Putamen (tissue), 1 donor: ENCODE results near the gene HOXA4.
A peak's percentile ranks its signal among the peaks of the same experiment; 100 is the strongest.

Experiments used
- DNase-seq: peaks from one replicate; pipeline ENCODE4 v3.0.0-alpha.2; 2016; ENCODE audit warnings: low spot score

The HOXA4 gene

DNA sequence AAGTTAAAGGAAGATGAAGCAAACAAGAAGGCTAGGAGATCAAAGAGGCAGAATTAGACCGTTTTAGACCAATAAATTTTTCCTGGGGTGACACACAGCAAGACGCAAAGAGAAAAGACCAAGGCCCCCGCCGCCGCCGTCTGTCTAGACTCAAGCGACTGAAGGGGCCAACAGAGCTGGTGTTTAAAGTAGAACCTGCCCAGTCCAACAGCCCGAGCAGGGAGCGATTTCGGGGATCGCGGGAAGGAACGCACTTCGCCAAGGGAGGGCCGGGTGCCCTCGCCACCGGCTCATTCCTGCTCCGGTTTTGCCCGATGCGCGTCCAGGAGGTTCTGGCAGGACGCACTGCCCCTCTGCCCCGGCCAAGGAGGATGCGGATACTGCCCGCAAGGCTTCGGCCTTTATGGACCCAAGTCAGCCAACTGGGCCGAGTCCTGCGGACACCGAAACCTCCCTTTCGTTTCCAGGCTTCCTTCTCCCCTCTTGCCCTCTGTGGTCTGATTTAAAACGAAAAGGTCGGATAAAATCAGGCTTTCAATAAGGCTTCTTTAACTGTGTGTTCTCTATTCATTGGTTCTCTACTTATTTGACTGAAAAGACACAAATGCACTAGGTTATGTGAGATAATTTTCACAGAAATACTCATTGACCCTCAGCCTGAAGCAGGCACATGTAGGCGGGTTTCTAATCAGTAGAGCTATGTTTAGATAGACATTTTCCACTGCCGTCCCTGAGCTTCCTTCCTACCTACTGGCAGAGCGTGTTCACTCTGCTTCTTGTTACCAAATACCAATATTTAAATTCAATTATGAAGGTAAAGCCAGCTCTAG lies 28.1 kb upstream of the HOXA4 start:
- DNase-seq = no peak

GRCh38 chr7:27157702-27158431 lies 27.3 kb upstream of the HOXA4 start:
- no peak for DNase-seq

DNA sequence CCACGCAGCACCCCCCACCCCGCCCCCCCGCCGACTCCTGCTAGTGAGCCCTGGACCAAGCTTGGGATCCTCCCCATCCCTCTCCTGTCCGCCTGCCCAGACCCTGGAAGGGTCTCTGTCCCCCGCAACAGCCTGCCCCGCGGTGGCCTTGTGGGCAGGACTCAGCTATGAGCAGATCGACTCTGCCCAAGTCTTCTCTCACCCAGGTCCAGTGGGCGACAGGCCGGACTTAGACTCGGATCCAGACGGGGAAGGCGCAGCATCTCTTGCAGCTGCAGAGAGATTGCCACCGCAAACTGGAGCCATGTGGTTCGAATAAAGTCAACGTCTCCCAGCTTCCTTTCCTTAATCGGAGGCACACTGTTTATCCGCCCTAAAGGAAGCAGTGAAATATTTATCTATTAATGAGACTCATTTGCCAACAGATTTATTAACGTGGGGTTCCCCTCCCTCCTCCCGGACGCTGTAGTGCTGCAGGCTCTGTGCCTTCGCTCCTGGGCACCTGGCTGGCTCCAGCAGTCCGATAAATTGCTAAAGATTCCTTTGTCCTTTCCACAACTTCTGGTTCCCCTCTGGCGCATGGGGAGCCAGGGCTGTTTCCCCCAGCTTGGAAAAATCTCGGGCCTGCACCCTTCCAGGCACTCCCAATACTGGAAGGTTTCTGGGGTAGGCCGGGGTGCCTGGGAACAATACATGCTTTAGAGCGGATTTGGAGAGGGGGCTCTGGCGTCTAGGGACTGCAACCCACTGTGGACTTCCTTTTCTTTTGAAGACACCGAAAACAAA lies 26.6 kb upstream of the HOXA4 start:
- no peak for DNase-seq

GRCh38 chr7:27156508-27156898 lies 25.9 kb upstream of the HOXA4 start, which contains the start of gene HOXA7:
HOXA7 (minus strand) TSS chr7:27156675; CDS start chr7:27156545, 130 bp downstream.
- no peak for DNase-seq

DNA sequence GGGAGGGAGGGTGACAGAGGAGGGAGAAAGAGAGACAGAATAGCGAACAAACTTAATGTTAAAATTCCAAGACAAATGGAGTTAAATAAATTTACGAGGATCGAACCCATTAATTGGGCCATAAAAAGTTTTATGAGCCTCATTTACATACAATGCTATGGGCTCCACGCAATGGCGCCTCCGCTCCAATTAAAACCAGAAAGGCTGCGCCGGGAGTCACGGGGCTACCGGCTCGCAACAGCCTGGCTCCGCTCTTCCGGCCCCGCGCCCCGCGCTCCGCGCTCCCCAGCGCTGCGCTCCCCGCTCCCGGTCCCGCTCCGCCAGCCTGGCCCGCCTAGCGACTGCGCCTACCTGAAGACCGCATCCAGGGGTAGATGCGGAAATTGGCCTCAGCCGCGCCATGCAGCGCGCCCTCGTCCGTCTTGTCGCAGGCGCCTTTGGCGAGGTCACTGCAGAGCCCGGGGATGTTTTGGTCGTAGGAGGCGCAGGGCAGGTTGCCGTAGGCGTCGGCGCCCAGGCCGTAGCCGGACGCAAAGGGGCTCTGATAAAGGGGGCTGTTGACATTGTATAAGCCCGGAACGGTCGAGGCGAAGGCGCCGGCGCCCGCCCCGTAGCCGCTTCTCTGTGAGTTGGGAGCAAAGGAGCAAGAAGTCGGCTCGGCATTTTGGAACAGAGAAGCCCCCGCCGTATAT lies 25.4 kb upstream of the HOXA4 start:
- no peak for DNase-seq

DNA sequence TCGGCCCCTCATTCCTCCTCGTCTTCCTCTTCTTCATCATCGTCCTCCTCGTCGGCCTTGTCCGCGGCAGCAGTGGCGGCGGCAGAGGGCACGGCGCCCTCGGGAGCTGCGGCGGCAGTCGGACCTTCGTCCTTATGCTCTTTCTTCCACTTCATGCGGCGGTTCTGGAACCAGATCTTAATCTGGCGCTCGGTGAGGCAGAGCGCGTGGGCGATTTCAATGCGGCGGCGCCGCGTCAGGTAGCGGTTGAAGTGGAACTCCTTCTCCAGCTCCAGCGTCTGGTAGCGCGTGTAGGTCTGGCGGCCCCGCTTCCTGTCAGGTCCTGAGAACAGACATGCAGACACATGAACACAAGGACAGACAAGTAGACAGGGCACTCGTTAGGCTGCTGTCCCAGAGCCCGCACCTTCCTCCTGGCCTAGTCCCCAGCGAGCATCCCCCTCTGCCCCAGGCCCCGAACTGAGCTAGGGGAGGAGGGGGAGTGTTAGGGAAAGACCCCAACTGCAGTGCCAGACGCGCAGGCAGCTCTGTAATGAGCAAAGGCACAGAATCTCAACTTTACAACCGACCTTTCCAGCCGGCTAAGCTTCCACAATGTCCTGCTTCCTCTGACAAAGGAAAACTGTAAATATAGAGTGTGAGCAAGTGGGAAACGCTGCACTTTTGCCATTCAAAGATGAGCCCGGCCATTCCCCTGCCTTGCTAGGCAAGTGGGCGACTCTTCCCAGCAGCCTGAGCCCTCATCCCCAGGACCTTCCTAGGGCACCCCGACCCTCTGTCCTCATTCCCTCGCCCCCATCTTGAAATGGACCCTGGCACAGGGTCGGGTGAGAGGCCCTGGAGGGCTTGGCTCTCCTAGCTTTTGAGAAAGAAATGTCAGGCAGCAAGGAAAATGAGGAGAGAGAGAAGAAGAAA lies 24.6 kb upstream of the HOXA4 start:
- DNase-seq = no peak

DNA sequence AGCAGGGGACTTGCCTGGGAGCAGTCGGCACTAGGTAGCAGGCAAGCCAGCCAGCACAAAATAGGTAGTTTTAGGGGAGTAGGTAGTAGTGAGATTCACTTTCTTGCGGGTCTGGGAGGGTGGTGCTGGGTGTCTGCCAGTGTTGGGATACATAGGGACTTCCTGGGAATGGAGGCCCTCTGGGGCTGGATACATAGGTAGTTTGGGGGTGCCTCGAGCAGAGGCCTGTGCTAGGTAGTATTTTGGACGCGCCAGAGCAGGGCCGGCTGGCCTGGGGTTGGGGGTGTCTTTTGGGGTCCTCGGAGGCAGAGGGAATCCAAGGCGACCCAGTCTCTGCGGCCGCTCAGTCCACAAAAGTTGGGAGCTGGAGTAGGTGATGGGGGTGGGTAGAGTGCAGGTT lies 23.8 kb upstream of the HOXA4 start:
- no peak for DNase-seq

DNA sequence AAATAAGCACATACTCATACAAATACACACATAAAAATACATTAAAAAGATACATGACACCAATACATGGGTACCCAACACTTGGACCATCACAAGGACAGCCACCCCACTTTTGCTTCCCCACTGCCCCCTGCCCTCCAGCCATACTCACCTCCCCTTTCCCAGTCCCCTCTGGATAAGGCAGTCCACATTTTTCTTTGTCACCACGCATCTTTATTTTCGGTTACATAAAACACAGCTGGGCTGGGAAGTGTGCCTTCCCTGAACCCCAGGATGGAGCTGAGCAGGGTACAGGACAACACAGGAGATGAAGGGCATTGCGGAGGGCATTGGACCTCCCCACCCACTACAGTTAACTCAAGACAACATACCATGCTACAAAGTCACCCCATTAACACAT lies 23.0 kb upstream of the HOXA4 start:
- DNase-seq = no peak

DNA sequence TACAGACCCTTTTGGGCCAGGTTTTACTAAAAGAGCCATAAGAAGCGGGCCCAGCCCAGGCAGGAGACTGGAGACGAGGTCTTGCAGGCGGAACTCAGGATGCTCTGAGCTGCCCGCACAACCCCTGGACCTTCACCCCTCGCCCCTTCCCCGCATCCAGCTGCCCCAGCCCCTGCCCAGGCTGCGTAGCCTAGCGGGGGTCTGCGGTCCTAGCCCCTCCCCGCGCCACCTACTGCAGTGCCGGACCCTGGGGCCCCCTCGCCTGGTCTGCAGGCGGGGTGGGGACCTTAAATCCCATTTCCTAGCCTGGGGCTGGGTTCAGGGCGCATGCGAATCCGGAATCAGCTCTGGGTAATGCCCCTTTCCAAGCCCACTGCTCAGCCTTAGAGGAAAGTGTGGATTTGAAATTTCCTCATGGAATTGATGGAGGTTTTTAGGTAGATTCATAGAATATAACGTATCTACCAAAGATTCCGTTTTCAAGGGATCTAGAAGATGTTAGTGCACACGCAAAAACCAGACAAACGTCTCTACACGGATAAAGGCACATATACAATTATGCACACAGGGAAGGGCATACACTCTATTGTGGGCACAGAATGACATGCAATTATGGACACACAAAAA lies 22.4 kb upstream of the HOXA4 start:
- no peak for DNase-seq

GRCh38 chr7:27151931-27152815 lies 21.6 kb upstream of the HOXA4 start, which contains the start of gene HOXA3:
HOXA3 (minus strand) TSS chr7:27152583; CDS start chr7:27110640, 41,943 bp downstream.
- no peak for DNase-seq

GRCh38 chr7:27151341-27151930 lies 20.9 kb upstream of the HOXA4 start:
- no peak for DNase-seq

GRCh38 chr7:27150568-27151340 lies 20.2 kb upstream of the HOXA4 start:
- peak; percentile 16 for DNase-seq

GRCh38 chr7:27149842-27150567 lies 19.4 kb upstream of the HOXA4 start:
- DNase-seq = no peak

DNA sequence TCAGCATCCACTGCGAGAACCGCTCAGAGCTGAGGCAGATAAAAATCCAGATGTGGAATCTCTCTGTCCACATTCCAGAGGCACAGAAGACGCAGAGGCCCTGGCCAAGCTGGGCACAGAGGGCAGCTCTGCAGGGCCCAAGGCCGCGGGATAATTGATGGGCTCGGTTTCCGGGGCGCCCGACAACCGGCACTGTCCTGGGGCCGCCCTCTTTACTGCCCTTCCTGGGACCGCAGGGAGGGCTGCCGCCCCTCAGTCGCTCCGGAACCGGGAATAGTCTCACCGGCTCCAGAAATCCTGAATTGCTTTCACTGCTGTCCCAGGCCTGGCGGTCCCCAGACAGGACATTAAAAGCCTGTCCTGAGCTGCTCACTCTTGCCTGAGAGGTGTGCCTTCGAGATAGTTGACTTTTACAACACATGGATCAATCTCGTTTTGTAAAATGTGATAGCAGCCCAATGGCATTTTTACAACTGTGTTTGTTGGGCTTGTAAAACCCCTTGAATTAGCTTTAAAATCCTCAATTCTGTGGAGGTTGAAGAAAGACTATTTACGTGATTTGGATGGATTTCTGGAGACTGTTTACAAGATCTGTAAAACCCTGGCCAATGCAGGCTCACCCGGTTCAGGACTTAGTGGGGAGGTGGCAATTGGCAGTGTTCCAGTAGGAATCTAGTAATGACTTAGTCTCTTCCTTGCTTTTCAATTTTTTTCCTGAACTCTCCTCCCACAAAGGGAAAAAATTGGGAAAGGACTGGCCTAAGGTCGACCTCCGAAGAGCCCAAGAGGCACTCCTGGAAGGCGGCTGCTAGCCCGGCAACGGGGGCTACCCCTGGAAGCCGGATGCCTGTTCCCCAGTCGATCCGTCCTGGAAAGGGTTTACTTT lies 18.4 kb upstream of the HOXA4 start:
- DNase-seq = no peak

DNA sequence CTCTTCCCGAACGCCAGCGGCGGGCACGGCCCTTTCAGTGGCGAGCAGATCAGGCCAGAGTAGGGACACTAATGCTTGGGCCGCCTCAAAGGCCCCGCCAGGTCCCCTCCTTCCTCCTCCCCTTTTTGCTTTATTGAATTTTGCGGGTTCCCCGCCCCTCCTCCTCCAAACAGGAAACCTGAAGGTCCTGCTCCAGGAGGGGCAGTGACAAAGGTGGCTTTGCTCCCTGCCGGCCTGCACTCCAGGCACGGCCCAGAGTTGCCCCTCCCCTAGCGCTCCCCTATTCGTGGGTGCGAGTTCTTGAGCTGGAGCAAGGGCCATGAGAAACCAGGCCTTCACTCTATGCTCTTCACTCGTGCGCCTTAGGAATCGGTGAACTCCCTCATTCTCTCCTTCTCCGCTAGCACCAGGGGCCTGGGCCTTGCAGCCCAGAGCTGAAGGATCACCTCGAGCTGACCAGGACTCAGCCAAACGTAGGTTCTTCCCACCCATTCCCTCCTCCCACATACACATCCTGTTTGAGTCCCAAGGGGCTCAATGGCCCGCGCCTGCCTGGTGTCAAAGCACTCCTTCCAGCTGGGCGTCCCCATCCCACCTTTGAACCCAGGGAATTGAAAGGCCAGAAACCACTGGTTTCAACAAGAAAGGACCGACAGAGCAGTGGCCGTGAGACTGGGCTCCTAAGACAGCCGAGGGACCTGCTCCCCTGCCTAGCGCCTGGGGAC lies 17.6 kb upstream of the HOXA4 start:
- DNase-seq = no peak
